RWPE1 (cell line): Measurements from ENCODE around the gene NEDD9.
A peak's percentile ranks its signal among the peaks of the same experiment; 100 is the strongest.

ENCODE experiments used
- CTCF ChIA-PET: fragments of 350-600 bp; sonication (Branson Sonifier 250); formaldehyde crosslinking; extraction: SDS; loops from one replicate; lab custom pipeline; 2021; lab: Yijun Ruan, JAX
- POLR2A ChIA-PET: fragments of 400-600 bp; formaldehyde crosslinking; extraction: SDS; loops from one replicate; lab custom pipeline; 2020; ENCODE audit warnings: antibody characterized with exemption; ENCODE audit not compliant: low non-redundant PET; lab: Yijun Ruan, JAX
- DNase-seq: peaks from one replicate; pipeline ENCODE4 v3.0.0; 2012; ENCODE audit warnings: low spot score
- H3K27ac ChIP-seq: fragments of 450-650 bp; 2 replicates; pipeline ENCODE4 v1.5.1; 2017
- CTCF ChIP-seq: fragments of 450-650 bp; conservative IDR thresholded peaks from 2 replicates; pipeline ENCODE4 v1.5.1; 2017; ENCODE audit warnings: low read depth, mild to moderate bottlenecking

NEDD9 gene

GRCh38 chr6:11146117-11146826, 86.2 kb downstream of the NEDD9 start:
- H3K27ac ChIP-seq, result peak overlapping the region; percentile 53
- DNase-seq, result no peak
- ChIA-PET POLR2A (no interaction called here), CTCF (no interaction called here)
- TF ChIP-seq CTCF, result no peak

GRCh38 chr6:11144393-11144851, 88.0 kb downstream of the NEDD9 start:
- peak; percentile 76 for DNase-seq
- H3K27ac ChIP-seq, result no peak overlapping the region
- peak; percentile 87 for TF ChIP-seq CTCF
- POLR2A ChIA-PET, result no interaction called here
- CTCF ChIA-PET, result interaction anchor here (0.6 to 2.5 kb wide), 8 partner anchors 118 to 432 kb away, joined by 3 to 17 read pairs (median 3); no protein-coding TSS in a partner anchor

- ChIA-PET POLR2A (no interaction called here), CTCF (interaction anchor here (0.6 to 2.5 kb wide), 9 partner anchors 118 to 432 kb away, joined by 3 to 17 read pairs (median 3); no protein-coding TSS in a partner anchor)
- peak overlapping the region; percentile 74 for H3K27ac ChIP-seq
- DNase-seq, result peak; percentile 94
- no peak for TF ChIP-seq CTCF
Observed at GRCh38 chr6:11143394-11144371, 88.8 kb downstream of the NEDD9 start.

GRCh38 chr6:11142296-11143027, 90.0 kb downstream of the NEDD9 start:
- no peak for DNase-seq
- H3K27ac ChIP-seq, result peak overlapping the region; percentile 54
- CTCF ChIA-PET, result interaction anchor here (0.5 to 2.5 kb wide), 3 partner anchors 26 to 354 kb away, joined by 3 to 17 read pairs (median 4); no protein-coding TSS in a partner anchor
- POLR2A ChIA-PET, result no interaction called here
- no peak for TF ChIP-seq CTCF

- H3K27ac ChIP-seq, result no peak overlapping the region
- DNase-seq, result no peak
- no peak for TF ChIP-seq CTCF
- ChIA-PET CTCF (interaction anchor here (0.7 kb wide), 1 partner anchor 21 kb away, joined by 3 read pairs; no protein-coding TSS in a partner anchor), POLR2A (no interaction called here)
Observed at GRCh38 chr6:11141295-11141694, 91.2 kb downstream of the NEDD9 start.
